OCI-LY3 (cell line): ENCODE data around the gene GFPT2.

Source experiments
- EZH2phosphoT487 ChIP-seq: fragments of 200-600 bp; shearing (Covaris generic); IDR thresholded peaks from 2 replicates; pipeline ENCODE4 v1.6.1; 2018; ENCODE audit warnings: antibody characterized with exemption, mixed run types, low read depth
- TF ChIP-seq, protein P1 (sequence below): fragments of 200-600, 300-600 bp; sonication (generic); IDR thresholded peaks from 2 replicates; pipeline ENCODE4 v1.5.1; 2014; ENCODE audit warnings: antibody characterized with exemption, low read length, low read depth

DNA sequence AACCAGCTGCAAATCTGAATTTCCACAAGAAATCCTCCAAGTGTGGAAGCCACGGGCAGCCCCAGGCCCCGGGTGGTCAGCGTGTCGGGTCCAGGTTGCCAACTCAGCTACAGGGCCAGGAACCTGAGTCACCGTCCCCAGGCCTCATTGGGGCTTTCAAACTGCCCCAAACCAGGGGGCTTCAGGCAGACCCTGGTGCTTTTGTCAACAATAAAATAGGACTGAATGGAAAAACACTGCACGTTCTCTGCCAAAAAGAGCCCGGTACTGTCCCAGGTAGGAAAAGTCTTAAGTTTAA lies 24.0 kb downstream of the GFPT2 start:
- TF ChIP-seq, protein P1, sequence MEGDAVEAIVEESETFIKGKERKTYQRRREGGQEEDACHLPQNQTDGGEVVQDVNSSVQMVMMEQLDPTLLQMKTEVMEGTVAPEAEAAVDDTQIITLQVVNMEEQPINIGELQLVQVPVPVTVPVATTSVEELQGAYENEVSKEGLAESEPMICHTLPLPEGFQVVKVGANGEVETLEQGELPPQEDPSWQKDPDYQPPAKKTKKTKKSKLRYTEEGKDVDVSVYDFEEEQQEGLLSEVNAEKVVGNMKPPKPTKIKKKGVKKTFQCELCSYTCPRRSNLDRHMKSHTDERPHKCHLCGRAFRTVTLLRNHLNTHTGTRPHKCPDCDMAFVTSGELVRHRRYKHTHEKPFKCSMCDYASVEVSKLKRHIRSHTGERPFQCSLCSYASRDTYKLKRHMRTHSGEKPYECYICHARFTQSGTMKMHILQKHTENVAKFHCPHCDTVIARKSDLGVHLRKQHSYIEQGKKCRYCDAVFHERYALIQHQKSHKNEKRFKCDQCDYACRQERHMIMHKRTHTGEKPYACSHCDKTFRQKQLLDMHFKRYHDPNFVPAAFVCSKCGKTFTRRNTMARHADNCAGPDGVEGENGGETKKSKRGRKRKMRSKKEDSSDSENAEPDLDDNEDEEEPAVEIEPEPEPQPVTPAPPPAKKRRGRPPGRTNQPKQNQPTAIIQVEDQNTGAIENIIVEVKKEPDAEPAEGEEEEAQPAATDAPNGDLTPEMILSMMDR: no peak
- no peak for TF ChIP-seq EZH2phosphoT487
